ENCODE data around the gene DDIT3.

The DDIT3 gene

DNA sequence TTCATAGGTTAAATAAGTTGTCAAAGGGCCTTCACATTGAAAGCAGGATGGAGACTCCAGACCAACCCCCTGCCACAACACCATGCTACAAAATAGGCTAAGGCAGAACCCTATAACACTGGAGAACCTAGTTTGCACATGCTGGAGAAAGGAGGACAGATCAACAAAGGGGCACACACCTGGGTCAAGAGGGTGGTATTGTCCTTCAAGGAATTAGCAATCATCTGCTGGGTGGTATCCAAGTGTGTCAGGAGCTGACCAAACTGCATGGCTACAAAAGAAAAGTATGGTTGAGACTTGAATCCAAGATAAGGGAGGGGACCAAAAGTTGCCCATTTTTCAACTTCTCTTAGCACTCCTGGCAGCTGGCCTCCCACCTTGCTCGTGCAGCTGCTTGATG is 11.5 kb upstream of the DDIT3 start:
- no peak for DNase-seq (ENCODE audit: low read depth)
- TF ChIP-seq, protein P1, sequence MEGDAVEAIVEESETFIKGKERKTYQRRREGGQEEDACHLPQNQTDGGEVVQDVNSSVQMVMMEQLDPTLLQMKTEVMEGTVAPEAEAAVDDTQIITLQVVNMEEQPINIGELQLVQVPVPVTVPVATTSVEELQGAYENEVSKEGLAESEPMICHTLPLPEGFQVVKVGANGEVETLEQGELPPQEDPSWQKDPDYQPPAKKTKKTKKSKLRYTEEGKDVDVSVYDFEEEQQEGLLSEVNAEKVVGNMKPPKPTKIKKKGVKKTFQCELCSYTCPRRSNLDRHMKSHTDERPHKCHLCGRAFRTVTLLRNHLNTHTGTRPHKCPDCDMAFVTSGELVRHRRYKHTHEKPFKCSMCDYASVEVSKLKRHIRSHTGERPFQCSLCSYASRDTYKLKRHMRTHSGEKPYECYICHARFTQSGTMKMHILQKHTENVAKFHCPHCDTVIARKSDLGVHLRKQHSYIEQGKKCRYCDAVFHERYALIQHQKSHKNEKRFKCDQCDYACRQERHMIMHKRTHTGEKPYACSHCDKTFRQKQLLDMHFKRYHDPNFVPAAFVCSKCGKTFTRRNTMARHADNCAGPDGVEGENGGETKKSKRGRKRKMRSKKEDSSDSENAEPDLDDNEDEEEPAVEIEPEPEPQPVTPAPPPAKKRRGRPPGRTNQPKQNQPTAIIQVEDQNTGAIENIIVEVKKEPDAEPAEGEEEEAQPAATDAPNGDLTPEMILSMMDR (IDR thresholded peaks at IDR 0.05; ENCODE audit: control insufficient read depth, insufficient read depth, low read depth, low read length, missing control alignments): no peak
- H3K4me3 ChIP-seq (ENCODE audit: control insufficient read depth, low read depth, low read length): no peak overlapping the region

DNA sequence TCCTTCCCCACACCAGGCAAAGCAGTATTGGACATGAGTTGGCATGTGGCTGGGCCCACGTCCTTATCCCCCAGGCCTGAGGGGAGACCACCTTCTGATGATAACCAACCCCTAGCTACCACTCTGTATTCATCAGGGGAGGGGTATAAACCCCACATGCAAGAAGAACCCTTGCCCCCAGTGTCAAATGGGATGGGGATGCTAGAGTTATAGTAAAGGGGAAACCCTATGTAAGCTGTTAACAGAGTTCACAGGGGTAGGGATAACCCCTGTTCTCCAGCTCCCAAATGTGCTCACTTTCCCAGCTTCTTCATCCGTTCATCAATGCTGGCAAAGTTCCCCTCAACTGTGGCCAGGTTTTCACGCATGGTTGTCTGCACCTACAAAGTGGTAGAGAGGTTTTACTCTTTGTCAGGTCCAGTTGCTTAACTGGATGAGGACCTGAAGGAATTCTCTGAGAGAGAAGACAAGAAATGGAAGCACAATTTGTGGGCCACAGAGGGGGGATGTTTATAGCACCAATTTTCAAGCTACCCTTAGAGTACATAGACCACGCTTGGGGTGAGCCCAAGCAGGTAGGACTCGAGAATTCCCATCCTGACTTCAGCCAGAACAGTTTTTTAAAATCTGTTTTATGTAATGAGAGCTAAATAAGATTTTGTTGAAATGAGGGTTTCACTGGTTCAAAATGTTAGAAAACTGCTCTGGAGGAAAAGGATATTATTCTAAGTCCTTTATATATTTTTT is 10.3 kb upstream of the DDIT3 start:
- TF ChIP-seq, protein P1 (IDR thresholded peaks at IDR 0.05; ENCODE audit: control insufficient read depth, insufficient read depth, low read depth, low read length, missing control alignments): no peak
- DNase-seq (ENCODE audit: low read depth): no peak
- no peak overlapping the region for H3K4me3 ChIP-seq (ENCODE audit: control insufficient read depth, low read depth, low read length)

DNA sequence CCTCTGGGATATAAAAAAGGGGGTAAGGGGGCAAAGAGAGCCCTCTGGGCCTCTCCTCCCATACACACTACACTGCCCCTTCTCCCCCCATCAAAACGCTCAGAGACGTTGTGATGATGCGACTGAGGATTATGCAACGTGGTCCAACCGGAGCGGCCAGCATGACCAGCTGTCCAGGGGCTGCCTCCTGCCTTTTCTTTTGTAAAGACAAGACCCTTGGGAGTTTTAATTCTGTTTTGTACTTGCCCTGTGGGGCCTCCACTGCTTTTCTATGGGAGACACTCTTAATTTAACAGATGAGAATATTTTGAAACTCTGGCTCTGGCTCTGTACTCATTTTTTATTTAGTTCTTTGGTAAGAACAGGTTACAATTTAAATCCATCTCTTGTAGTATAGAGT is 9.5 kb upstream of the DDIT3 start:
- H3K4me3 ChIP-seq (ENCODE audit: control insufficient read depth, low read depth, low read length): no peak overlapping the region
- no peak for DNase-seq (ENCODE audit: low read depth)
- TF ChIP-seq, protein P1 (IDR thresholded peaks at IDR 0.05; ENCODE audit: control insufficient read depth, insufficient read depth, low read depth, low read length, missing control alignments): no peak

DNA sequence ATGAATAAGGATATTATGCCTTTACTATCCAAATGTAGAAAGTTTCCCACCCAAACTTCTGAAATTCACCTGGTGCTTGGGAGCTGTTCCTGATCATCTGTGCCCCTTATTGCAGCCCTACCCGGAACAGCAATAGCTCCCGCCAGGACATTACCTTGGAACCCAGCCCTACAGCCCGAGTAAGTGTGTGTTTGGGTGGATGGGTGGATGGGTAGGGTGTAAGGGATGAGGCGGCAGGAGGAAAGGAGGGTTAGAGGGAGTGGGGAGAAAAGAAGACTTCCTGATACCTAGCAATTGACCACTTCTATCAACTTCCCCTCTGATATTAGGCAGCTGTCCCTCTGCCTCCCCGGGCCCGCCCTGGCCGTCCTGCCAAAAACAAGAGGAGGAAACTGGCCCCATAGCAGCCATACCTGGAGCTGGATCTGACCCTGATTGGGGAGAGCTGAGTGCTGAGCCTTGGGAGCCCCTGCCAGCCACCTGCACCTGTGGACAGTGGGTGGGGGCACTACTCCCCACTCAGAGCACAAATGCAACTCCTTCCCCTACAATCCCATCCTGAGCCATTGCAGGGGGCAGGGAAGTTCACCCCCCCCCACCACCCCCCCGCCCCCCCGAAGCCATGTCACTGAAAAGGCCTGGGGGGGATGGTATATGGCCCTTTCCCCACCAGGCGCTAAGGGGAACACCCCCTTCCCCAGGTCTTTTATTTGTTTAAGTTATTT is 8.7 kb upstream of the DDIT3 start:
- TF ChIP-seq, protein P1 (IDR thresholded peaks at IDR 0.05; ENCODE audit: control insufficient read depth, insufficient read depth, low read depth, low read length, missing control alignments): no peak
- DNase-seq (ENCODE audit: low read depth): no peak
- no peak overlapping the region for H3K4me3 ChIP-seq (ENCODE audit: control insufficient read depth, low read depth, low read length)

DNA sequence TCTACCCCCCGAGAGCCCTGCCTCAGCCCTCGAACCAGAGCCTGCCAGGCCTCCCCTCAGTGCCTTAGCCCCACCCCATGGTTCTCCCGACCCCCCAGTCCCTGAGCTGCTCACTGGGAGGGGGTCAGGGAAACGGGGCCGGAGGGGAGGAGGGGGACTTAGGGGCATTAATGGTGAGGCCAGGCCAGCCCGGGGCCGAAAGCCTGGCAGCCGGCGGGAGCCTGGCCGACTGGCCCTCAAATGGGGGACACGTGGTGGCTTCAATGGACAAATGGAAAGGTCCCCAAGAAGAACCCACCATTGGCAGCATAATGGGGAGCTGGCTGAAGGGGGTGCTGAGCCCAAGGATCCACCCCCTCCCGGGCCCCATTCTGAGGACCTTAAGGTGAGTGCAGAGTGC is 7.9 kb upstream of the DDIT3 start:
- TF ChIP-seq, protein P1 (IDR thresholded peaks at IDR 0.05; ENCODE audit: control insufficient read depth, insufficient read depth, low read depth, low read length, missing control alignments): no peak
- DNase-seq (ENCODE audit: low read depth): no peak
- H3K4me3 ChIP-seq (ENCODE audit: control insufficient read depth, low read depth, low read length): no peak overlapping the region

DNA sequence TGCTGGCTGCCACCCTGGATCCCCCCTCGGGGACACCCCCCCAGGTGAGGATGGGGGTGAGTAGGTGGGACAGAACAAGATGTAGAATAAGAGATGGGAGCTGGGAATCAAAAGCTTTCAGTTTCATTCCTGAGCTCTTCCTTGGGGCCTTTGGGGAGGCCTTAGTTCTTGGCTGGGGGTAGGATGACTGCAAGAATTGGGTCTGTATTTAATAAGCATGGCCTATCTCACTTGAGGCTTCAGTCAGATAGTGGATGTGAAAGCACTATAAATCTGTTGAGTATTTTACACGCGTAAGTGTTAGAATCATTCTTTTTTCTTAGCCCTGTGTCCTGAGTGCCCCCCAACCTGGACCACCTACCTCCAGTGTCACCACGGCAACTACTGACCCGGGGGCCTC is 6.9 kb upstream of the DDIT3 start:
- H3K4me3 ChIP-seq (ENCODE audit: control insufficient read depth, low read depth, low read length): no peak overlapping the region
- DNase-seq (ENCODE audit: low read depth): no peak
- TF ChIP-seq, protein P1 (IDR thresholded peaks at IDR 0.05; ENCODE audit: control insufficient read depth, insufficient read depth, low read depth, low read length, missing control alignments): no peak
